GM20000 (cell line): ENCODE results near the gene ZNG1A.

ENCODE experiments used
- DNase-seq: peaks from one replicate; pipeline ENCODE4 v3.0.0; 2012; ENCODE audit warnings: low spot score

ZNG1A gene

GRCh38 chr9:73076-73899, 105.6 kb downstream of the ZNG1A start:
- peak; percentile 35 for DNase-seq
